Activated T-helper 9 cell treated with anti-CD3 and anti-CD28 coated beads, Interleukin-2, amount 50 U/mL, for 16 hours (primary cell): ENCODE data around the gene VWF.

Source experiments
- DNase-seq: peaks from one replicate; pipeline ENCODE4 v3.0.0-alpha.2; 2020; ENCODE audit warnings: low read depth

Gene VWF

DNA sequence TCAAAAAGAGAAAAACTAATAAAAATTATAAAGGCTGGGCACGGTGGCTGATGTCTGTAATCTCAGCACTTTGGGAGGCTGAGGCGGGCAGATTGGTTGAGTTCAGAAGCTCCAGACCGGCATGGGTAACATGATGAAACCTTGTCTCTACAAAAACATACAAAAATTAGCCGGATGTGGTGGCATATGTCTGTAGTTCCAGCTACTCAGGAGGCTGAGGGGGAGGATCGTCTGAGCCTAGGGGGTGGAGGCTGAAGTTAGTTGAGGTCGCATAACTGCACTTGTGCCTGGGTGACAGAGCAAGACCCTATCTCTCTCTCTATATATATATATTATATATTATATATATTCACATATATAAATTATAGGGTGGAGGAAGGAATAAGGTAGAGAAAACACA lies 146.9 kb downstream of the VWF start:
- DNase-seq = no peak

DNA sequence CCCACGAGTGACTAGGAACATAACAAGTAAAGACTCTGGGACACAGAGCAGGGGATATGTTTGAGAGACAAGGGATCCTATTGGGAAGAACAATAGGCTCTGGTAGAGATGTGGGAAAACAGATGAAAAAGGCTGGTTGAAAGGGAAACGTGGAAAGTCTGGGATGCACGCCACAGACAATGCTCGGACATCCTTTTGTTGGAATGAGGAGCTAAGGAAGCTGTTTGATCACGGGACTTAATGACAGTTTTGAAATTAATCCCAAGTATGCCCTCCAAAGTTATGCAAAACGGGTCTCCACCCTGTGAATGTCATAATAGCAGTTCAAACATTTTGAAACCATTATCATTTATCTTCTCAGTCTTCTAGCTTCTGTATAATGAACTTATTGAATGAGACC lies 147.8 kb downstream of the VWF start:
- DNase-seq = no peak

DNA sequence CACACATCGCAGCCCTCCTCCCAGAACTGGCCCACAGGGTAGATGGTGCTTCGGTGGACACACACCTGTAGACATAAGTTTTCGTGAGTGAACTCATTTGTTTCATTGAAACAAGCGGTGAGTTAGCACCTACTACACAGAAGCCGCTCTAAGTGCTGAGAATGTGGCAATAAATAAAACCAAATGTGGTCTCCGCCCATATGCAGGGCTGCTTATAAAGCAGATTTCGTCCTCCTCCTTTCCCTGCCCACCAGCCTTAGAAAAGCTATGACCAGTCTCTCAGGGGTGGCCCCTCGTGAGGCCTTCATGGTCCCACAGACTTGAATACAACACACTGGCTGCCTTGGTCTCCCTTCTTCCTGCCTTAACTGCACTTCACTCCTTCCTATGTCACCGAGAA lies 148.3 kb downstream of the VWF start:
- no peak for DNase-seq

DNA sequence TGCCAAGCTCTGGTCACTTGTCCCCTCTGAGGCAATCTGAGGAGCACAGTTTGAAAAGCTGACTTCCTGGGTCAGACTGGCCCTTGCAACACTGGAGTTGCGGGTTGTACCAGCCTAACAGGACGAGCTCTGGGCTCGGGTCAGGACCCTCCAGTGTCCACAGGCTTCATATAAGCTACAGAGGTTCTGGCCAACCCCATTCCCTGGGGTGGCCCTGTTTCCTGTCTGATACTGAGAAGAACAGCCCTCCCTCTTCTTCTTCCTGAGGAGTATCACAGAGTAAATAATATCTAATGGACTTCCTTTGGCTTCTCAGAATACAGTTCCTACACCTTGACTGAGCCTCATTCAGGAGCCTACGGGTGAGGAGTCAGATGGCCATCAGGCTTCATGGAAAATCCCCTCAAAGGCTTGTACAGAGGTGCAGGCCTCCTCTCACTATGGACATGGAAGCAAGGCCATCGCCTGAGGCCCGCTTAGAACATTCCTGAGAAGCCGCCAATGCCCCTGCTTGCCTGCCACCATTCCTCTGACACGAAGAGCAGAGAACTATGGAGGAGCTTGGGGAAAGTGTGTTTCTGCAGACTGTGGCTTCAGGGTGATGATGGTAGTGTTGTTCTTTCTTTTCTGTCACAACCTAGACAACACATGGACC lies 150.9 kb downstream of the VWF start:
- DNase-seq = no peak

DNA sequence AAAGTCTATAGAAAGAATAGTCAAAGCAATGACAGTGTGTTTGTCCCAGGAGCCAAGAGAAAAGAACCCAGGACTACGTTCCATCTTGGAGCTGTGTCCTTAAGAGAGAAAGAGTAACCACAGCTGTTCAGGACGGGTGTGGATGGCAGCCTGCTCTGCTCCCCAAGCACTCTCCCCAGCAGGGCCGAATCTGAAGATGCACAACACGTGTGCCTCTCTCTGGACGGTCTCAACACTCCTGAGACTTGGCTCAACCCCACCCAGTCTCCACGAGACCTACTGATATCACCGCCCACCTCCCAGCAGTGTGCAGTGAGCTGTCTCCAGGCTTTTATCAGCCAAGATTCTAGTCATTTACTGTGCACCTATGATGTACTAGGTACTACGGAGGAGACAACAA lies 152.1 kb downstream of the VWF start:
- DNase-seq = no peak

DNA sequence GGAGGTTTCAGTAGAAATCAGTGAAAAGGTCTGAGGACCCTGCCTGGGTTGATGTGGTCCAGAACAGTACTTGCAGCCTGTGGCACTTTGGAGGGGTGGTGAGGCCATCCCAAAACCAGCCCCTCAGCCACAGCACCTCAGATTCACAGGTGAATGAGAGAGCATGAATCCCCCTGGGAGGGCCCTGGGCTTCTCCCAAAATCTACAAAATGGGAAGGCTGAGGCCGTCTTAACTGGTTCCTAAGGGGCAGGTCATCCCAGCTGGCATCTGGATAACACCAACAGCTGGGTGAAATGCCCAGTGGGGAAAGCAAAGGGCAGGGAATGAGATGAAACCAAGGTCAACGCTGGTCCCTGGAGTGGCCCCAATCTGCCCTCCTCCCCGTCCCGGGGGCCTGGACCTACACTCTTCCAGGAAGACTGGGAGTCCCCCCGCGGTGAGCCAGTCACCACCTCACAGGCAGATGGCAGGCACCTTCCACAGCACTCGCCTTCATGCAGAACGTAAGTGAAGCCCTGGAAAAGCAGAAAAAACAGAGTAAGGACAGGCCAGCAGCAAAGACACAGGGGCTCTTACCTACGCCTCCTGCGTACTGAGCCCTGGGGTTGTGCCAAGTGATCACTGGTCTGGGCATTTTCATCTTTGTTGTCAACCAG lies 153.1 kb downstream of the VWF start:
- DNase-seq = no peak

DNA sequence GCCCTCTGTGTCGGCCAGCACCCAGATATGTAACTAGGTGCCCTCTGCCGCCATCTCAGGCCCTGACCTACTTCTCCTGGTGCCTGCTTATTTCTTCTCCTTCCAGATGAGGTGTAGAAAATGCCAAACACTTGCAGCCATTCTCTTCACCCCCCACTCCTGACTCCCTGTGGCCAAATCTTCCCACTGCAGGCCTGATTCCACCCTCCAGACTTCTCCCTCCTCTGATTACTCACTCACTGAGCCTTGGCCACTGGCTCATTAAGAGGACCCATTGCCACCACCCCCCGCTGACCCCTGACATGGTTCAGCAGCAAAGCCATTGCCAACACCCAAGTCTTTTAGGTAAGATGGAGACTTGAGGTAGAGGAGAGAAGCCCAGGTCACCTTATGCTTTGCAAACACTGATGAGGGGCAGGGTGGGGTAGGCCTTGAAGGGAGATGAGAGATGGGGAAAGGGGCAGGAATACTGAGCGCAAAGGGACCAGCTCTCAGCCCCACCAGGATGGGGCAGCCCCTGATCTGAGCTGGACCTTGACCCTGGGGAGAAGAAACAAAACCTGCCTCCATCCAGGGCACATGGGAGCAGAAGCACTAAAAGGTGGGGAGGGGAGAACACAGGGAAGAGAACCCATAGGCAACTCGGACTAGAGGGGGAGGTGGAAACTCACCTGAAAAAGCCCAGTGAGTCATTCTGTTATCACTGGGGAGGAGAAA lies 154.3 kb downstream of the VWF start:
- no peak for DNase-seq

- no peak for DNase-seq
Measured at GRCh38 chr12:5969156-5969973, 155.1 kb downstream of the VWF start.

GRCh38 chr12:5967645-5968415 lies 156.6 kb downstream of the VWF start:
- DNase-seq = no peak

DNA sequence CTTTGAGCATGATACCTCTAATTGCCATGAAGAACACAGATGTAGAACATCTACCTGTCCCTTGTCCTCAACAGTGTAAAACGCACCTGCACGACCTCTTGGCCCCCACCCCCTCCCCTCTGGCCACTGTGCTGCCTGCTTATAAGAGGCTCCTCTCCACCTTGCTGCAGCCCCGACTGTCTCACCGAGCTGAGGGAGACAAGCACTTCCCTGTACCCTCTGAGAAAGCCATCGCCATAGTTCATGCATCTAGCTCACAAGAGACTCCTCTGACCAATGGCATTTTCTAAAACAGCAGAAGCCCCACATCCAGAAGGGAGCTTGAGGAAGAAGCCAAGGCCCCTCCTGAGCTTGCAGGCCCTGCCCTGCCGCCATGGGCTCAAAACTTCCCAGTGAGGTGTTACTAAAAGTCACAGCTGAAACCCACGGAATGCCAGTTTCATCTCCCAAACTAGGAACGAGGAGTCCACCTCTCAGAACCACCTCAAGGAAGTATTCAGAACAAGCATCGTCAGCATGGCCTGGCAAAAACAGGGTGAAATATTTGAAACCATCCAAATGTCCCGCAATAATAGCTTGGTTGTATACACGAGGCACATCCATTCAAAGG lies 157.9 kb downstream of the VWF start:
- DNase-seq = no peak

DNA sequence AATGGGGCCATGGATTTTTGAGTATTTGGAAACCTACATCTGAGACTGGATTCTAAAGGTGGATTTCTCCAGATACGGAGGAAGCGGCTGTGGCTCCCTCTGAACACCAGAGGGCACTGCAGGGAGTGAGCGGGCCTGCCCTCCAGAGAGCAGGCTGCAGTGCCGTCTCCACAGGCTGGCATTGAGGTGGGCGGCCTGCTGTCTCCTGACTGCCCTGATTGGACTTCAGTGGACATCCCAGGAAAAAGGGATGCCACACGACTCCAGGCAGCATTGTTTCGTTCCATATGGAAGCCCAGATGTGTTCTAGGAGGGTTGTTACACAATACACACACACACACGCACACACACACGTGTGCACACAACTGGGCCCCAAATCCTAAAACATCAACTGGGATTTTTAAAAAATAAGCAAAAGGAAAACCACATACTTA lies 158.5 kb downstream of the VWF start:
- DNase-seq = peak; percentile 11

DNA sequence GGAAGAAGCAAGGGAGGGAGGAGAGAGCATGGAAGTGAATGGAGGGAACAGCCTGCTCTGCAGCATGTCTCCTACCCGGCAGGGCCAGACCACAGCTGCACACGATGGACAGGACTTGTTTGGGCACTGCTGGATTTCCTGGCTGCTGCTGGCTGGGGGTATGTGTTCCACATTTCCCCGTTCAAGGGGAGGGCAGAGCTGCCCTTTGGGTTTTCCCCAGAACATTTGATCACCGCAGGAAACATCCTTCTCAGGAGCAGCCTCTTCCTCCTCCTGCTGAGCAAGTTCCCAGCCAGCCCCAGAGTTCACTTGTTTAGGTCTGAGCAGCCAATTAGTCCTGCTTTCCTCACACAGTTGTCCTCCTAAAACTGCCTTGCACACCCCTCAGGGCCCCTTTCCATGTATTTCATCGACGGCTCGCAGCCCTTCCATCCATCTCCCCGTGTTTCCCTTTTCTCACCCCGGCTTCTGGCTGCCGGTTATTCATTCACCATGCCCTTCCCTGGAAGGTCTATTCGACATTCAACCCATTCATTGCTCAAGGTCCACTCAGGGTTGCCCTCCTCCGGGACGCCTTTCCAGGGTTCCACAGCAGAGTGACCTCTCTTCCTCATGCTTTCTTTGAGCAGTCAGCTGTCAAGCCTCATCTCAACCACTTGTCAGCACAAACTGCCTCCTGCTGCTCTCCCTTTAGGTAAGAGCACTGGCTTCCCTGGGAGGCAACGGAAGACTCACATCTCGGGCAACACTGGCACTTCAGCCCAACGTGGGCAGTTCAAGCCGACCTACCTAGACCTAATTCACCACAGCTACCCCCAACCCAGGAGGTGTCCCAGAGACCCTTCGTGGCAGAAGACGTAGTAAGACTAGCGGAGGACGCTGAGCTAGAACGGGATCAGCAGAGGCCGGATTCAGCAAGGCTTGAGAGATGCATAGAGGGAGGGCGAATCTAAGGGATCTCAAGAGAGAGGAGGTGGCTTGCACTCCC lies 159.3 kb downstream of the VWF start:
- no peak for DNase-seq

GRCh38 chr12:5963515-5963914 lies 161.0 kb downstream of the VWF start:
- no peak for DNase-seq

GRCh38 chr12:5960783-5961182 lies 163.7 kb downstream of the VWF start:
- DNase-seq = no peak

DNA sequence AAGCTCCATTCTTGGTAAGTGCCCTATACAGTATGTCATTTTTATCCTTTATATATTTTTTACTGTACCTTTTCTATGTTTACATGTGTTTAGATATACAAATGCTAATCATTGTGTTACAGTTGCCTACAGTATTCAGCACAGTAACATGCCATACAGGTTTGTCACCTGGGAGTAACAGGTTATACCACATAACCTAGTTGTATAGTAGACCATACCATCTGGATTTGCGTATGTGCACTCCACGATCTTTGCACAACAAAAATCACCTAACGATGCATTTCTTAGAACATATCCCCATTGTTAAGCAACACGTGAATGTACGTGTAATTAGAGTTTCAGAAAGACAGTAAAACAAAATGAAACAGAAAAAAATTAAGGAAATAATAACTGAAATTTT lies 167.5 kb downstream of the VWF start:
- no peak for DNase-seq

DNA sequence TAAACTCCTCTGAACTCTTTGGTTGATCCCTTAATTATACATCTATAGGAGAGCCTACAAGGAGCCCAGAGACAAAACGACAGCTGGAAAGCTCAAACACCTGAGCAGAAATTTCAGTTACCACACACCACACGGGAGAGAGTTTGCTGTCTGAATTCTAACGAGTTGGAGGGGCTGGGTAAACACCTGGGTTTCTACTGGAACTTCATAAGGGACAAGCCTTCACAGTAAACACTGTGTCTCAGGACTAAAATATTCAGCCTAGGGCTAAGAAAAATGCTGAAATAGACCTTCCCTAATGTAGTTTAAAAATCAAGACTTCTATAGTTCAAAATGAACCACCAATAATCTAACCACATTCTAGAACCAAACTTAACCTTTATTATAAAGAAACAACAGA lies 169.8 kb downstream of the VWF start:
- no peak for DNase-seq

DNA sequence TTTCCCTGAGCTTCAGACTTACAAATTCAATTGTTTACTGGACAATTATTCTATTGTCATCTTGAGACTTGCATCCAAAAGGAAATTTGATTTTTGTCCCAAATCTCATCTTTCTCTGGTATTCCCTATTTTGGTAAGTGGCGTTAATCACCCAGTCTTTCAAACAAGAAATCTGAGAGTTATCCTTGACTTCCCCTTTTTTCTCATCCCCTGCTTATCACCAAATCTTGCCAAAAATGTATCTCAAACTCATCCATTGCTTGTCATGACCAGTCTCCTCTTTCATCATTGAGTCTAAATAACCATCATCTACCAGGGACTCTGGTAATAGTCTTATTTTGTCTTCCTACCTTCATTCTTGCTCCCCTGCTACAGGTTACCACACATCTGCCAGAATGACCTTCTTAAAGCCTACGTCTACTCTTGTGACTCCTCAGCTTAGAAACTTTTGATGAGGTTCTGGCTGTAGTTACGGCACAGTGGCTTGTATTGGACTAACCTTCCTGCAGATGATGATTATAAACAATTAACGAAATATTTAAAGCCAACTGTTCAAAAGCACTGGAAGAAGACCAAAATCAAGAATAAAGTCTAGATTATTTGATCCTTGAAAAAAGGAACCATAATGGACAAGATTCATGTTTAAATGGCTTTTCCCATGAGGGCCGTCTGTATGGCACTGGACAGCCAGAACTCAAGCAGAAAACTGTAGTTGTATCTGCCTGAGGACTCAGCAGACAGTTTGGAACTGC lies 170.5 kb downstream of the VWF start:
- DNase-seq = no peak

DNA sequence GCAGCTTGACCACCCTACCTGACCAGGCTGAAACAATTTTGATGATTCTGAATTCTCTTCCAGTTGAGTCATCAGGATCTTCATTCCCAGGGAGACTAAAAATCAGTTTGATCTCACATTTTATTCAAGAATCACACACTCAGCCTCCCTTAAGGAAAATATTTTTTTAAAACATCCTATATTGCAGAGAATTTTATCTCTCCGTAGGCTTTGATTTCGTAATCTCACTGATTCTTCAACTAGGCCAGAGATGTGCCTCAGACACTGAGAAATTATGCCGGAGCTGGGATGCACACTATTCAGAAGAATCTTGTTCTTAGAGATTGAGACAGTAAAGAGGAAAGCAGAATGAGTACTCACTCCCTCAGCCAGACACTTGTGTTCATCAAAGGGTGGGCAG lies 172.4 kb downstream of the VWF start:
- no peak for DNase-seq

GRCh38 chr12:5948696-5949095 lies 175.8 kb downstream of the VWF start:
- no peak for DNase-seq
